Mesodermal cell (in vitro differentiated cells): Measurements from ENCODE around the gene PSMD14.
"Not testable (repeated sequence)": the region's sequence is repeated elsewhere in the genome, so short reads cannot be mapped to it uniquely, and the experiment has no call there.

Source experiments
- H3K27ac ChIP-seq: 2 replicates; pipeline ENCODE4 v1.7.0; 2013; ENCODE audit warnings: mild to moderate bottlenecking, low read depth, low read length, moderate library complexity; ENCODE audit not compliant: severe bottlenecking
- H3K36me3 ChIP-seq: 2 replicates; pipeline ENCODE4 v1.7.1; 2013; ENCODE audit warnings: mild to moderate bottlenecking, low read length, moderate library complexity; ENCODE audit not compliant: control insufficient read depth, insufficient read depth
- H3K4me1 ChIP-seq: one replicate; pipeline ENCODE4 v1.7.1; 2013; ENCODE audit warnings: mild to moderate bottlenecking, low read length; ENCODE audit not compliant: insufficient read depth, control insufficient read depth, poor library complexity, severe bottlenecking
- H3K4me3 ChIP-seq: 2 replicates; pipeline ENCODE4 v1.7.0; 2013; ENCODE audit warnings: low read length, control low read depth, mild to moderate bottlenecking; ENCODE audit not compliant: insufficient read depth, poor library complexity, severe bottlenecking; ENCODE audit errors: extremely low read depth
- H3K9me3 ChIP-seq: 2 replicates; pipeline ENCODE4 v1.7.1; 2013; ENCODE audit warnings: mild to moderate bottlenecking, low read length, moderate library complexity; ENCODE audit not compliant: control insufficient read depth
- WGBS, 2 experiments: methylation state at CpG; one replicate each; pipeline ENCODE4 v1.1.5; 2013; ENCODE audit warnings: missing lambda C conversion rate in 2 of 2; ENCODE audit not compliant: insufficient coverage in 2 of 2; 5-methylcytosine and 5-hydroxymethylcytosine counted together

PSMD14 gene

GRCh38 chr2:161357097-161357496, 48.9 kb downstream of the PSMD14 start:
- no peaks in the 10 kb centered on the region for H3K4me1 ChIP-seq
- H3K4me3 ChIP-seq = no peak overlapping the region
- H3K36me3 ChIP-seq = peaks cover 6% of the 10 kb centered on the region
- H3K27ac ChIP-seq = no peak overlapping the region
- H3K9me3 ChIP-seq = no peaks in the 10 kb centered on the region

GRCh38 chr2:161358838-161359237, 50.6 kb downstream of the PSMD14 start:
- Histone ChIP-seq H3K27ac (no peak overlapping the region), H3K9me3 (peaks cover 6% of the 10 kb centered on the region), H3K4me3 (no peak overlapping the region), H3K36me3 (peaks cover 10% of the 10 kb centered on the region), H3K4me1 (no peaks in the 10 kb centered on the region)
- 100% methylated on average over 1 of the region's 3 CpGs; no CpG with 5 or more reads in 1 of the 2 experiments for WGBS, 2 experiments

- H3K4me3 ChIP-seq, H3K27ac ChIP-seq, H3K9me3 ChIP-seq, H3K4me1 ChIP-seq: not testable (repeated sequence)
- peaks cover 10% of the 10 kb centered on the region for H3K36me3 ChIP-seq
- WGBS, 2 experiments = 93 to 100% methylated on average over 3 of the region's 8 CpGs
Observed at GRCh38 chr2:161360095-161360654, 52.0 kb downstream of the PSMD14 start.

GRCh38 chr2:161362568-161363166, 54.4 kb downstream of the PSMD14 start:
- no peaks in the 10 kb centered on the region for H3K4me1 ChIP-seq
- peaks cover 11% of the 10 kb centered on the region for H3K36me3 ChIP-seq
- WGBS, 2 experiments = 100% methylated on average over 1 of the region's 2 CpGs
- H3K4me3 ChIP-seq = no peak overlapping the region
- H3K9me3 ChIP-seq = peaks cover 6% of the 10 kb centered on the region
- H3K27ac ChIP-seq = no peak overlapping the region

- Histone ChIP-seq H3K4me3 (no peak overlapping the region), H3K9me3 (peaks cover 4% of the 10 kb centered on the region), H3K36me3 (peaks cover 27% of the 10 kb centered on the region), H3K4me1 (peaks cover 3% of the 10 kb centered on the region), H3K27ac (no peak overlapping the region)
- 75 to 100% methylated on average over 1 to 2 of the region's 3 CpGs for WGBS, 2 experiments
Observed at GRCh38 chr2:161367675-161368074, 59.5 kb downstream of the PSMD14 start.

GRCh38 chr2:161369311-161369710, 61.1 kb downstream of the PSMD14 start:
- WGBS, 2 experiments = 0% methylated on average over 1 of the region's 2 CpGs; no CpG with 5 or more reads in 1 of the 2 experiments
- Histone ChIP-seq H3K27ac (no peak overlapping the region), H3K9me3 (no peaks in the 10 kb centered on the region), H3K4me1 (peaks cover 3% of the 10 kb centered on the region), H3K36me3 (peaks cover 23% of the 10 kb centered on the region), H3K4me3 (no peak overlapping the region)

GRCh38 chr2:161370981-161371380, 62.8 kb downstream of the PSMD14 start:
- no CpG with 5 or more reads among the region's 3 CpGs for WGBS, 2 experiments
- Histone ChIP-seq H3K9me3 (no peaks in the 10 kb centered on the region), H3K4me3 (no peak overlapping the region), H3K4me1 (peaks cover 3% of the 10 kb centered on the region), H3K36me3 (peaks cover 28% of the 10 kb centered on the region), H3K27ac (no peak overlapping the region)

- Histone ChIP-seq H3K27ac (no peak overlapping the region), H3K36me3 (peaks cover 28% of the 10 kb centered on the region), H3K9me3 (no peaks in the 10 kb centered on the region), H3K4me1 (peaks cover 3% of the 10 kb centered on the region), H3K4me3 (no peak overlapping the region)
- no CpG with 5 or more reads among the region's 1 CpG for WGBS, 2 experiments
Observed at GRCh38 chr2:161371869-161372268, 63.6 kb downstream of the PSMD14 start.

GRCh38 chr2:161373942-161374341, 65.7 kb downstream of the PSMD14 start:
- H3K4me1 ChIP-seq = peaks cover 3% of the 10 kb centered on the region
- peaks cover 32% of the 10 kb centered on the region for H3K36me3 ChIP-seq
- H3K4me3 ChIP-seq = no peak overlapping the region
- H3K9me3 ChIP-seq = no peaks in the 10 kb centered on the region
- no peak overlapping the region for H3K27ac ChIP-seq

GRCh38 chr2:161374446-161374845, 66.2 kb downstream of the PSMD14 start:
- peaks cover under 1% of the 10 kb centered on the region for H3K4me1 ChIP-seq
- H3K36me3 ChIP-seq = peaks cover 34% of the 10 kb centered on the region
- H3K9me3 ChIP-seq = no peaks in the 10 kb centered on the region
- no peak overlapping the region for H3K4me3 ChIP-seq
- no peak overlapping the region for H3K27ac ChIP-seq
- WGBS, 2 experiments = no CpG with 5 or more reads among the region's 1 CpG

- Histone ChIP-seq H3K9me3 (no peaks in the 10 kb centered on the region), H3K27ac (no peak overlapping the region), H3K36me3 (peaks cover 20% of the 10 kb centered on the region), H3K4me3 (no peak overlapping the region), H3K4me1 (no peaks in the 10 kb centered on the region)
- 67% methylated on average over 1 of the region's 2 CpGs; no CpG with 5 or more reads in 1 of the 2 experiments for WGBS, 2 experiments
Observed at GRCh38 chr2:161379740-161380139, 71.5 kb downstream of the PSMD14 start.
